ENCODE results near the gene HCFC1R1.

The HCFC1R1 gene

DNA sequence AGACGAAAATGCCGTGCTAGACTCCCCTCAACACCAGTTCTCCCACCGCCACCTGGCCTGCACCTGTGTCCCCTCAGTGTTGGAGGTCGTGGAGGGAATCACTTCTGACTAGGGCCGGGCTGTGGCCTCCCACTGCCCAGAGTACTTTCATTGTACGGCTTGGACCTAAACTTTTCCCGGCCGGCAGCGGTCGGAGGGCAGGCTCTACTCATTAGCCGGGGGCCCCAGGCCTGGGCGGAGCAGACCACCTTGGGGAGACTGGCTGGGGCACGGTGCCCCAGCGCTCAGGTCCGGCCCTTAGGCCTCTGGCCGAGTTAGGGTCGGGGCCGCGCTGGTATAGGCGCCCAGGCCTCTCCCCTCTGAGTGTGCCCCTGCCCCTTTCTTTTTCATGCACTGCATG, 6.4 kb downstream of the HCFC1R1 start:
- DNase-seq = no peak

DNA sequence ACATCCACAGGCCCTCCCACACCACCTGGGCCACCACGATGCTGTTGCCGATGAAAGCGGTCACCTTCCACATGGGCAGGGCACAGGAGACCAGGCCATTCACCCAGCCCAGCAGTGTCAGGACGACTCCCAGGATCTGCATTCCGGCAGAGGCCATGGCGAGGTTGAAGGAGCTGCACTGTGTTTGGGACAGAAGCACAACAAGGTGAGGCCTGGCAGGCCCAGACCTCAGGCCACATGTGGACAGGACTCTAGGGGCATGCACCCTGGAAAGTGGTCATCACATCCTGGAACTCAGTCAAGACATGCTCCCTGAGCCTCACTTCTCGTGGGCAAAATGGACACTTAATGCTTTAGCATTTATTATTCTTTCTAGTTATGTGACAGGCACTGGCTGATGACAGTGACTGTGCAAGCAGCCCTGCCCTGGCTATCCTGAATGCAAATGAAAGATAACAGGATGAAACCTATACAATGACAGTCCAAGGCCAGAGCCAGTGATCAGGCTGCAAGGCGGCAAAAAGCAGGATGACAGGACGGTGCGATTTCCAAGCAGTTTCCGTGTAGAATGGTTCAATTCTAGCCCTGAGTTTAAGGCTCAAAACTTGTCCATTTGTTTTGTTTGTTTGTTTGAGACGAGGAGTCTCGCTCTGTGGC, 7.7 kb downstream of the HCFC1R1 start:
- DNase-seq = no peak

DNA sequence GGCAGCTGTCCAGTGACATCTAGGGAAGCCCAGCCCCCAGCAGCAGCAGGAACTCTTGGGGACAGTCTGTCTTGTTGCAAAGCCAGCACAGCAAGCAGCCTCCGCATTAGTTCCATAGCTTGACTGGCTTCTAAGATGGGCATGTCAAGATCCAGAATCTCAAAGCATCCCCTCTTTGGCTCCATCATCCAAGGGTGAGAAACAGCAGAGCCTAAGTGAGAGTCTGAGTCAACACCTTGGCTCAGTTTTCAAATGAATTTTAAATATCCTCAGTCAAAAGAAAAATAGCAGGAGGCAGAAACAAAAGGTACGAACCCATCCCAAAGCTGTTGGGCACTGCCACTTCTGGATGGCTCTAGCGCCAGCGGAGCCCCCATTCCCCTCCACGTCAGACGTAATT, 8.8 kb downstream of the HCFC1R1 start:
- no peak for DNase-seq

DNA sequence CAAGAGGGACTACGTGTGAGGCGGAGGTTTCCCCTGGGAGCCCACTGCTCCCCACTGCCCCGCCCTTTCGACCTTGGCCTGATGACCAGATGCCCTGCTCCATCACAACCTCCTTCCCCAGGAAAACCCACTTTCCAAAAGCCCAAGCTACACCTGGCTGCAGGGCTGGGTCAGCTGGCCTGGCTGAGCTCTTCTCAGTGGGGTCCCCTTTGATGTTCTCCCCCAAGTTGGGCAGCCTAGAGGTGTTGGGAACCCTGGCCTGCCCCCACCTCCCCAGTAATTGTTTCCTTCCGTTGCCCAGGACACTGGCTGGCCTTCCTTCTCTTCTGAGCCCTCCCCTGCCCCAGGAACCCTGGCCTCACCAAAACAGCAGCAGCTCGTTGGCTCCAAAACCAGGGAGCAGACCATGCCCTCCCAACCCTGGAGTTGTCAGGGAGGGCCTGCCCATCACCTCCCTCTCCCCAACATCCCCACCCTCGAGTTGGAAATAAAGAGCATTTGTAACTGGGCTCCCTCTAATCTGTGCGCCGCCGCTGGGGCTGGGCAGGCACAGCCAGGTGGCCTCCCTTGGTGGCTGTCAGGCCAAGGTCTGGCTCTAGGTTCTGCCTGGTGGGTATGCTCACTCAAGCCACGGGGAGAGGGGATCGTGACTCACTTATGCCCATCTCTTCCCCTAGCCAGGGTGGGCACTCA, 9.6 kb downstream of the HCFC1R1 start:
- DNase-seq = no peak

DNA sequence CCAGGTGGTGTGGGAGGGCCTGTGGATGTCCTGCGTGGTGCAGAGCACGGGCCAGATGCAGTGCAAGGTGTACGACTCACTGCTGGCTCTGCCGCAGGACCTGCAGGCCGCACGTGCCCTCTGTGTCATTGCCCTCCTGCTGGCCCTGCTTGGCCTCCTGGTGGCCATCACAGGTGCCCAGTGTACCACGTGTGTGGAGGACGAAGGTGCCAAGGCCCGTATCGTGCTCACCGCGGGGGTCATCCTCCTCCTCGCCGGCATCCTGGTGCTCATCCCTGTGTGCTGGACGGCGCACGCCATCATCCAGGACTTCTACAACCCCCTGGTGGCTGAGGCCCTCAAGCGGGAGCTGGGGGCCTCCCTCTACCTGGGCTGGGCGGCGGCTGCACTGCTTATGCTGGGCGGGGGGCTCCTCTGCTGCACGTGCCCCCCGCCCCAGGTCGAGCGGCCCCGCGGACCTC, 10.2 kb downstream of the HCFC1R1 start:
- no peak for DNase-seq

DNA sequence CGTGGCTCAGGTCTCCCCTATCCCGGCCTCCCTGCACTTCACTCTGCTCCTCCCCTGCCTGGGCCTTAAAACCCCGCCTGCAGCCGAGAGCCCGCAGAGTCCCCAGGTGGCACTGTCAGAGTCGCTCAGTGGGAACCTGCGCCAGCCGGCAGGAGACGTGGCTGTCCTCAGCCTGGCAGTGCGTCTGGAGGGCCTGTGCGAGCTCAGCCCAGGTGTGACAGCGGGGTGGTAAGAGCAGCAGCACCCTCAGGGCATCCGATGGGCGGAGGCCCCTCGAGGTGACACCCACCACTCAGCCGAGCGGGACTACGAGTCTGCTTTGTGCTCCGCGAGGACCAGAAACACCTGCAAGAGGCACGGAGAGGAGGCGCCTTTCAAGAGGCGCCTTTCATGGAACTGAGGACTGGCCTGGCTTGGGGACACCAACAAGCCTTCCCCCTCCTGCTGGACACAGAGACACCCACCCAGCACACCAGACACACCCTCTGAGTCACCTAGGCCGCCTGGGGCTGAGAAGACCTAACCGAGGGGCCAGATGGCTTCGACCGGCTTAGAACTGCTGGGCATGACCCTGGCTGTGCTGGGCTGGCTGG, 10.8 kb downstream of the HCFC1R1 start, which contains the start of gene CLDN9:
Gene CLDN9, plus strand, starts transcription at position 96 of the 593 bp plus-strand sequence. Its CDS starts 440 bp downstream, at position 536.
- DNase-seq = no peak

DNA sequence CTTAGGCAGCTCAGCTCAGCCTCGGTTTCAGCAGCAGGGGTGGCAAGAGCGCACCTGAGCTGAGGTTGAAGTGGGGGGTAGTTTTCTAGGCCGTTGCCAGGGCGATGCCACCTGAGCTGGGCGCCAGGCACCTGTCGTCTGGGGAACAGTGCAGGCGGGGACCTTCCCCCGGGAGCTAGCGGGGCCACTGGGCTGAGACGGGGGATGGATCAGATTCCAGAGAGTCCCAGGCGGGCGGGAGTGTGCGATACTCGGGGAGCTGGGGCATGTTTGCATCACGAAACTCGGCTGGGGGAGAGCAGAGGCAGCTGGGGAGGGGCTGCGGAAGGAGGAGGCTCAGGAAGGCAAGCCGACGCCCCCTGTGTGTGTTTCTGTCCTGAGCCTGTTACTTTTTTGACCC, 11.5 kb downstream of the HCFC1R1 start:
- DNase-seq = no peak

DNA sequence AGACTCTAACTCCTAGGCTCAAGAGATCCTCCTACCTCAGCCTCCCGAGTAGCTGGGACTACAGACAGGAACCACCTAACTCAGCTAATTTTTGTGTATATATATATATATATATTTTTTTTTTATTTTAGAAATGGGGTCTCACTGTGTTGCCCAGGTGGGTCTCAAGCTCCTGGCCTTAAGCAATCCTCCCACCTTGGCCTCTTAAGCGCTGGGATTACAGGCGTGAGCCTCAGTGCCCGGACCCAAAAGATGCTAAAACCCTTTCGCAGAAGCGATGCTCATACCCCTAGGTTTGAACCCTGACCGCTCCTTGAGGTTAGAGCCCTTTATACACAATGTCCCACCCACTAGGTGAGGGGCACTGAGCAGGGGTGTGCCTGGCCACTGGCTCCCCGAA, 13.2 kb downstream of the HCFC1R1 start:
- no peak for DNase-seq

DNA sequence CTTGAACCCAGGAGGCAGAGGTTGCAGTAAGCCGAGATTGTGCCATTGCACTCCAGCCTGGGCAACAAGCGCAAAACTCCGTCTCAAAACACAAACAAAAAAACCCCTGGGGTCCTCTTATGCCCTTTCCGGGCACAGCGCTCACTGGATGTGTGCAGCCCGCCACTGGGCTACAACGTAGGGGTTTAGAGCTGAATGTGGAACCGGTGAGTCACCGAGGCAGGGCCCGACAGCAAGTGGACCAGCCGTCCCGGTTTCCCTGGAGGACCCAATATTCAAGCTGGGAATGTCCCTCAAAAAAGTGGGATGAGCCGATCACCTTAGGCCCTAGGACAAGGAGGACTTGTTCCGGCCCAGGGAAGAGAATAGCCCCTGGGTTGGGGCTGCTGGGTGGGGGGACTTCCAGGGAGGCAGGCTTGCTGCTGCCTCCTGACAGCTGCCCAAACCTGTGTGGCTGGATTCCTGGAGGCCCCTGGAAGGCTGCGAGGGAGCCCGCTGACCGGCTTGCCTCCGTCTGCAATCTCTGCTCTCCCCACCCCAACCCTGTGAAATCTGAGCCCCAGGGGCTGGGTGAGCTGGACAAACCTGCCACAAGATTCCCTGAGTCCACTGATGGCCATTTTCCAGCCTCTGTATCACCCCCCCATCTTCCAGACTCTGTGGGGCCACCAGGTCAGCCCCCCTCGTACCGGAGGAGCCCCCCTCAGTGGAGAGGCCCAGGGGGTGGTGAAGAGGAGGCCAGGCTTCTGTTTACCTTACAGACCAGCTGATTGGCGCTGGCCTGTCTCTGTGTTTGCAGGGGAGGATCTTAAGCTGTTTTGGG, 14.0 kb downstream of the HCFC1R1 start:
- no peak for DNase-seq

DNA sequence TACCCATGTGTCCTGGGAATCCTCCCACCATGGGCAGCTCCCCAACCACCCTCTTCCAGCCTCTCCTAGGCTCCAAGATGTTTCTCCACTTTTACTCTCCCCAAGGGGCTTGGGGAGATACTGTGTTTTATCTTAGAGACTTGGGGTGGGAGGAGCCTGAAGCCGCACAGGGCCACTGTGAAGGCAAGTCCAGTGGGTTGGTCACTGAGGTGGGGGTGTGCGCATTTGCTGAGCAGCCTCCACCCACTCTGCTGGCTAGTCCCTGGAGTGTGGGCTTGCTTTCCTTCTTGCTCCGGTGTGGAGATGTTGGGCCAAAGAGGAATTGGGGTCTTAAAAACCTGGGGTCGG, 15.1 kb downstream of the HCFC1R1 start:
- DNase-seq = no peak

DNA sequence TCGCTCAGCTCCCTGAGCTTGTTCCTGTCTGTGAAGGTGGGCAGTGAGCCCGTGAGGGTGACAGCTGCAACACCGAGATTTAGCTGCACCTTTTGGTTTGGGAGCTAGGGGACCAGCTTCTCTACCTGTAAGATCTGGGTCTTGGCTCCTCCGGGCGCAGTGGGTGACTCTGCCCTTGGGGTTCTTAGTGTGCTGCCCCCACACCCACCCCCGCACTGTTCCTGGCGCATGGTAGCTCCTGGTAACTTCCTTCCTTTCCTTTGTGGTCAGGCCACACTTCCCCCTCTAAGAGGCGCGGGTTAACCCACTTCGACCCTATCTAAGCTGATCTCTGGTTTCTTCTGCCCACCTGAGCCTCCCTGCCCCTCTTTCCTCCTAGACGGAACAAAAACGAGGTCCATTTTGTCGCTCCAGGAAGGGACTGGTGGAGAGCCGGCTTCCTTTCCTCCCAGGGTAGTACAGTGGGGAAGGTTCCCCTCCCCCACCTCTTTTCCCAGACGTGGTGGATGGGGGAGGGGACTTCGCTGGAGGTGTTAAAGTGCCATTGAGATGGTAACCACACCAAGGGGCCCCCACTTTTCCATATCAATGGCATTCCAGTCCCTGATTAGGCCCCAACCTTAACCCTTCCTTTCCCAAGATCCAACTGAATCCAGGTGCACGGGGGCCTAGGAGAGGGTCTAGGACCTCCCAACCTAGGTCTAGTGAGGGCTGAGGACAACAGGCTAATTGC, 15.6 kb downstream of the HCFC1R1 start:
- DNase-seq = no peak

DNA sequence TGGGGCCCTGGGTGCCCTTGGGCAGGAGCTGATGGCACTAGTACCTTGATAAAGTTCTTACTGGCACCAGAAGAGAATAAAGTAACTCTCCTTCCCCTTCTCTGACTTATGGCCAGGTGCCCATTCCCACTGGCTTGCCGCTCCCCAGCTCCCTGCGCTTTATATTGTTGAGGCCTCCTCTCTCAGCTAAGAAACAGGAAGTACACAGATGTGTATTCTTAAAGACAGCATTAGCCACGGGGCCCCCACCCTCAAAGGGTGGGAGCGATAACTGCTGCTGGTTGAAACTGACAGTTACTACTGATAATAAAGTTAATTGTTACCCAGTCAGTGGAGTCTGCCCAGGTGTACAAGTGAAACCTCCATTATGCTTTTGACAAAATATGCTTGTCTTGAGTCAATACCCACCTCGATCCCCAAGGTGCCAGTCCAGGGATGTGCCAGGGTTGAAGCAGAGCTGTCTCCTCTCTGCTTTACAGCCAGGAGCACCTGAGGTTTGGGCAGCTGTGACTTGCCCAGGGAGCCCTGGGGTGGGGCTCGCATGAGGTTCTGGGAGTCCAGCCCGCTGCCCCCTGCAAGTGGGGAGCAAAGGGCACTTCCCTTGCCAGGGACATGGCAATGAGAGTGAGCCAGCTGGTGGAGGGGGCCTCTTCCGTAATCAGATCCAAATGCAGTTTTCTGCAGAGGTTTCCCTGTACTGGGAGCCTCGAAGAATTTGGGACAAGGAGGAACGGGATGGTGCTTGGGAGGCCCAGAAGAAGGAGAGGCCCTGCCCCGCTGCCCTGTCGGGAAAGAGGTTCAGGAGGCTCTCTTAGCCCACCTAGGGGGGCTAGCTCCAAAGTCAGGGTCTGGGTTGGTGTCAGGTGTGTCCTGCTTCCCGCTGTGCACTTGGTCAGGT, 16.4 kb downstream of the HCFC1R1 start:
- no peak for DNase-seq

DNA sequence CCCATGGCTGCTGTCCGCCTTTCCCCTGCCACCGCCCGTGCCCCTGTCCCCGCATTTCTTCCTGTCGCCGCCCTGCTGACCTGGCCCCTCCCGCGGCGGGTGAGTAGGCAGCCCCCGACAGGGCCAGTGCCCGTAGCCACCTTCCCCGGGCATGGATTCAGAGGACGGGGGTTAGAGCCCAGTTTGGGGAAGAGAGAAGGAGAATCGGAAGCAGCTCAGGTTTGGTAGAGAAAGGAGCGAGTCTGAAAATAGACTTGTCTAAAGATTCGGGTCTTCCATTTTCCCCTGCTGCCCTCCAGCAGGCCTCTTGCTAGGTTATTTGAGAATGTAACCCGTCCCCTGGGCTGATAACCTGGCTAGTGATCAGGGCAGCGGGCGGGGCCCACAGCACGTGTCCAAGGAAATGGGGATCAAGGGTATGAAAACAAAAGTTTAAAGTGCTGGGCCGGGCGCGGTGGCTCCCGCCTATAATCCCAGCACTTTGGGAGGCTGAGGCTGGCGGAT, 18.9 kb downstream of the HCFC1R1 start:
- DNase-seq = no peak

DNA sequence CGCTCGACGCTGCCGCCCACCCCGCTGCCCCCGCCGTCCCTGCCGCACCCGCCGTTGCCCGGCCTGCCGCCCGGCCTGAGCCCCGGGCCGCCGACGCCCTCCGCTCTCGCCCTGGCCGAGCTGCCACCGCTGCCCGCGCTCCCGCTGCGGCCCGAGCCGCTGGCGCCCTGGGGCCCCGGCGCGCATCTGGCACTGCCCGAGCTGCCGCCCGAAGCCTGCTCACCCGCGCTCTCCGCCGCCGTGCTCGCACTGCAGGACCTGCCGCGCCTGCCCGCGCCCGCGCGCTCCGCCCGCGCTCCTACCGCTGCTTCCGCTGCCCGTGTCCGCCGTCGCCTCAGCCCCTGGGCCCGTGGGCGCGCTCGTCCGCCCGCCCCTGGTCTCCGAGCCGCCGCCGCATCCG, 19.4 kb downstream of the HCFC1R1 start:
- DNase-seq = no peak

DNA sequence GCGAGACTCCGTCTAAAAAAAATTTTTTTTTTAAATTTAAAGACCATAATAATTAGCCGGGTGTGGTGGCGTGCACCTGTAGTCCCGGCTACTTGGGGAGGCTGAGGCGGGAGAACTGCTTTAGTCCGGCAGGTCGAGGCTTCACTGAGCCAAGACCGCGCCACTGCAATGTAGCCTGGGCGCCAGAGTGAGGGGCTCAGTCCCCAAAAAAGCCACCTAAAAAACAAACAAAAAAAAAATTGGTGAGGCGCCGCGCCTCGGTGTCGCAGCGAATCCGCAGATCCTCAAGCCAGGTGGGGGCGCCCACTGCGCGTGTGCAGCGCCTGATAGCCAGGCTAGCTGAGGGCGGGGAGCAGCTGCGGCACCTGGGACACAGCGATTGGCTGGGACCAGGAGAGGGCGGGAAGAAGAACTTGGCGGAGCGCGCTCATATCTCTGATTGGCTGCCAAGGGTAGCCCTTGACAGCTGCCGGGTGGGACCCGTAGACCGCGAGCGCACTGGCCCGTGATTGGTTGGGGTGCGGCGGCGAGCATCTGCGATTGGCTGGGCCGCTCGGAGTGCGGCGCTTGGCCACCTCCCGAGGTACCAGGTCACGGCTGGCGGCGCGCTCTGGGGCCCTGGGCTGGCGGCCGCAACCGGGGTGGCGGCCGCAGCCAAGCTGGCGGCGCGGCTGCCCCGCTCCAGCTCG, 20.0 kb downstream of the HCFC1R1 start:
- peak; percentile 98 to 99 for DNase-seq

DNA sequence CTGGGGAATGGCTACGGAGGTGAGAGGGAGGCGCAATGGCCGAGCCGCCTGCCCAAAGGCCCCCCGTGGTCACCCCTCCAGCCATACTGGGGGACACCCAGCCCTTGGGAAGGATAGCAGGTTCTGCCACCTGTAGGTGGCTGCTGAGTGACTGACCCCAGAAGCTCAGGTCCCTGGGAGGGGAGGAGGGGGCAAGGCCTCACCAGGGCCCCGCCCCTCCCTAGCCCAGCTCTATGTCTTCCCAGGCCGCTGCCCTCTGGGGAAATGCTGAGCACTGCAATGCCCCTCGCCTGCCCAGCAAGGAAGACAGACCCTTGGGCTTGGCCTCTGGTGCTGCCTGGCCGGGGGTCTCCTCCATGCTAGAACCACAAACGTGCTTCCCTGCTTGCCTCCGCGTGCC, 22.4 kb downstream of the HCFC1R1 start:
- no peak for DNase-seq

DNA sequence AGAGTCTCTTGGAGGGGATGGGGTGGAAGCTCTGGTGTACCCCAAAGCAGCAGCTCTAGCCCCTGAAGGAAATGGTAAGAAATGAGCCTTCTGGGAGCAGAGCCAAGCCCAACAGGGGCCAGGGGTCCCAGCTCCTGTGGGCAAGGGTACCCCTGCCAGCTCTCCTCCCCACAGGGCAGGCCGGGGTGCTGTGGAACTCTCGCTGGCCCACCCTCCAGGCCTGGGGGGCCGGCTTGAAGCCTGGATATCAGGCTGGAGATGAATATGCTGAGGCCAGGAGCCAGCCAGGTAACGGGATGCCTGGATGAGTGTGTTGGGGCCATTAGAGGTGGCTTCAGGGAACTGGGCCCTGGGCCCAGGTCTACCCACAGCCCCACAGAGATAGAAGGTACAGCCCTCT, 23.2 kb downstream of the HCFC1R1 start:
- DNase-seq = no peak

DNA sequence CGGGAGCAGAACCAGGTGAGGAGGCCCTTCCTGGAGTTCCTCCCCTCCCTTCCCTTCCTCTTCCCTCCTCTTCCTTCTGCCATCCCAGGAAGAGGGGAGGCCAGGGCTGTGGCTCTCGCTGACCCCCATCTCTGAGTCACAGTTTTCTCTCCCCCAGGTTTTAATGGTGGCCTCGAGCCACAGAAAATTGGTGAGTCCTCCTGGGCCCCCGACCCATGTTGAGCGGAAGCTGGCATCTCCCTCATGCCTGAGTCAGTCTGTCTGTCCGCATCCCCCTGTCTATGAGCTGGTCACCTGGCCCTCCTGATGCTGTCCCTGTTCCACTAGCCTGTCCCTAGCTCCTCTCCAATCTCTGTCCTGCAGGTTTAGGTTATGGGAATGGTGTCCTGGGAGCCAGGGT, 23.8 kb downstream of the HCFC1R1 start:
- DNase-seq = no peak

DNA sequence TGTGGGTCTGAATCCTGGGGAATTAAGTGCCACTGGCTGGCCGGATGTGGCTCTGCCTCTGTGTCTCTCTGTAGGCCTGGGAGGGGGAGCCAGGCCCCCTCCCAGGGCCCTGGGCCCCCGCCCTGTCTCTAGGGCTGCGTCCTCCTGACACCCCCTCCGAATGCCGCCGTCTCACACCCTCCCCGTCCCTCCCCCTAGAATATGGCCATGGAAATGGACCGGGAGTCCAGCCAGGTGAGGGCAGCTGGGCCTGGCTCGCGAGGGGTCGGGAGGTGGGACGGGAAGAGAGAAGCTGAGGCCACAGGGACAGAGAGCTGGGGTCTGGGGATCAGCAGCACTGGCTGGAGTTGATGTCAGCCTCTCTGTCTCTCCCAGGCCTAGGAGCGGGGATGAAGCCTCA, 27.4 kb downstream of the HCFC1R1 start:
- no peak for DNase-seq

DNA sequence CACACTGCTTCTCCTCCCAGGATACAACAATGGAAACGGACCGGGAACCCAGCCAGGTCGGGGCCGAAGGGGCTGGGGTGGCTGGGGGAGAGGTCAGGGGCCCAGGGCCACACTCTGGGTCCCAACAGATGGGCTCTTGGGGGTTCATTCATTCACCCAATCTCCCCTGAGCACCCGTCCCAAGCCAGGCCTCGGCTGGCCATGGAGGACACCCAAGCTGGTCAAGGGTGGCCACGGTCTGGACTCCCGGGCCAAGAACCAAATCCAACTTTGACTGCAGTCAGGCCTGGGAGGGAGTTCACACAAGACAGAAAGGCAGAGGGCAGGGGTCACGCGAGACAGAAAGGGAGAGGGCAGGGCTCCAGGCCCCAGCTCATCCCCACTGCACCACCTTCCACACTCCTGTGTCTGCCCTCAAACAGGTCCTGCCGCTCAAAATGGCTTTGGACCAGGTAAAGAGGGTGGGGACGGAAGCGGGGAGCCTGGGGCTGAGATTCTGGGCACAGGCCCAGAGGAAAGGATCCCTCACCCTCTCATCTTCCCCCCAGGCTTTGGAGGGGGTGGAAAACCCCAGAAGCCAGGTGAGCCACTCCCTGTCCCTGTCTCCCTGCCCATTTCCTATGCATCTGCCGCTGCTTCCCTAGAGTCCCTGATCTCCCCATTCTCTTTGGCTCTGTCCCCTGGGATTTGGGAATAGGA, 31.2 kb downstream of the HCFC1R1 start:
- no peak for DNase-seq
